ENCODE measurements around the gene PCGF1.
"Not testable (repeated sequence)": the region's sequence is repeated elsewhere in the genome, so short reads cannot be mapped to it uniquely, and the experiment has no call there.

PCGF1 gene

GRCh38 chr2:74499940-74500577, 7.4 kb downstream of the PCGF1 start:
- DNase-seq (ENCODE audit: low read depth, low spot score): no peak

GRCh38 chr2:74499267-74499939, 8.1 kb downstream of the PCGF1 start, which contains the start of gene LBX2:
LBX2 (minus strand) TSS chr2:74499603; CDS start chr2:74499537, 66 bp downstream.
- no peak for DNase-seq (ENCODE audit: low read depth, low spot score)

GRCh38 chr2:74498500-74499266, 8.8 kb downstream of the PCGF1 start:
- no peak for DNase-seq (ENCODE audit: low read depth, low spot score)

- no peak for DNase-seq (ENCODE audit: low read depth, low spot score)
Measured at GRCh38 chr2:74497777-74498499, 9.6 kb downstream of the PCGF1 start.

DNA sequence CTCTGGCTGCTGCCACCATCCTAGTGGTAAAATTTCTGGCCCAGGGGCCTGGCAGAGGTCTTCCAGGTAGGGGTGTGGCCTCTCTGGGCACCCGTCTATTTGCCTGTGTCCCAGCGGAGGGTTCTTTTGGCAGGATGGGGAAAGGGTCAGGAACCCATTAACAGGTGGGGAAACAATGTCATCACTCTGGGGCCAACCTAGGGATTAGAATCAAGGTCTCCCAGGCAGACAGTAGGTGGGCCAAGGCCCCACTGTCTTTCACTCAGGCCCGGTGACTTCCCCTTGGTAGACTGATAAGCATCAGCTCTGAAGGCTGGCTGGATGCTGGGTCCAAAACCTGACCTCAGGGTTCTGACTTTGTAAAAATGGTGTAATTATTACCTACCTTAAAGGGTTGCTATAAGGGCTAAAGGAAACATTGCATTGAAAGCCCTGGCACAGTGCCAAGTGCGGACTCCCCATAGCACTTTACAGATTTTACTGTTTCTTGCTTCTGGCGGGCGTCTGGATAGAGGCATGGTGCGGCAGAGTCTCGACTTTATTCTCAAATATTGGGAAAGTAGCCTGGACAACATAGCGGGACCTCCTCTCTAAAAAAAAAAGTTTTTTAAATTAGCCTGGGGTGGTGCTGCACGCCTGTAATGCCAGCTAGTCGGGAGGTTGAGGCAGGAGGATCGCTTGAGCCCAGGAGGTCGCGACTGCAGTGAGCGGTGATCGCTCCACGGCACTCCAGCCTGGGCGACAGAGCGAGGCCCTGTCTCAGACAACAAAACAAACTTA, 10.3 kb downstream of the PCGF1 start:
- DNase-seq (ENCODE audit: low read depth, low spot score): no peak

DNA sequence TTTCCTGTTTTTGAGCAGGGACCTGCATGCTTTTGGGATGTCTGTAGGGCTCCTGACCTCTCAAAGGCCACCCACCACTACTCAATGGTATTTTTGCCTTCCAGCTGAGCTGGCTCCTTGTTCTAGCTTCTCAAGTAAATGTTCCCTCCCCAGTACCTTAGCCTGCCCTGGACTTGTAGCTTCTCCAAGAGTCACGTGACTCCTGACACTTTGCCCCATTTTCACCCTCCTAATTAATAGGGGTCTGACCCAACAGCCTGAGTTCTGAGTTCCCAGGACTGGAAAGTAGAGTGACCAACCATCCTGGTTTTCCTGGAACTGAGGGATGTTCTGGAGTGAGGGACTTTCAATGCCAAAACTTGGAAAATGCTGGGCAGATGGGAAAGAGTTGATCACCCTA, 12.1 kb downstream of the PCGF1 start:
- DNase-seq (ENCODE audit: low read depth, low spot score): no peak

DNA sequence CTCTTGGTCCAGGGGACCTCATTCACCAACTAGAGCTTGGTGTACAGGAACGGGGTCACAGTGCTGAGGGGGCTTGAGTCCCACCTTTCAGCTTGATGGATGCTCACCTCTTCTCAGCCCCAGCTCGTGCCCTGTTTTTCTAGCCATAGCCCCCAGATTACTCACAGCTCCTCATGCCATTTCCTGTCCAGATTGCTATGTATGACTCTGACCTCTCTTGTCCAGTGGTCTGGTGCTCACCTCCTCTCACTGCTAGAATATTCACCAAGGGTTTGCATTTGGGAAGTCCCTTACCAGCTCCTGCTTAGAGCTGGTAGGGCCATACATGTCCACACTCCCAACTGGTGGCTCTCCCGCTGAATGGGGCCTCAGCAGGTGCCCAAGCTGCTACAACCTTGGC, 13.9 kb downstream of the PCGF1 start:
- no peak for DNase-seq (ENCODE audit: low read depth, low spot score)

DNA sequence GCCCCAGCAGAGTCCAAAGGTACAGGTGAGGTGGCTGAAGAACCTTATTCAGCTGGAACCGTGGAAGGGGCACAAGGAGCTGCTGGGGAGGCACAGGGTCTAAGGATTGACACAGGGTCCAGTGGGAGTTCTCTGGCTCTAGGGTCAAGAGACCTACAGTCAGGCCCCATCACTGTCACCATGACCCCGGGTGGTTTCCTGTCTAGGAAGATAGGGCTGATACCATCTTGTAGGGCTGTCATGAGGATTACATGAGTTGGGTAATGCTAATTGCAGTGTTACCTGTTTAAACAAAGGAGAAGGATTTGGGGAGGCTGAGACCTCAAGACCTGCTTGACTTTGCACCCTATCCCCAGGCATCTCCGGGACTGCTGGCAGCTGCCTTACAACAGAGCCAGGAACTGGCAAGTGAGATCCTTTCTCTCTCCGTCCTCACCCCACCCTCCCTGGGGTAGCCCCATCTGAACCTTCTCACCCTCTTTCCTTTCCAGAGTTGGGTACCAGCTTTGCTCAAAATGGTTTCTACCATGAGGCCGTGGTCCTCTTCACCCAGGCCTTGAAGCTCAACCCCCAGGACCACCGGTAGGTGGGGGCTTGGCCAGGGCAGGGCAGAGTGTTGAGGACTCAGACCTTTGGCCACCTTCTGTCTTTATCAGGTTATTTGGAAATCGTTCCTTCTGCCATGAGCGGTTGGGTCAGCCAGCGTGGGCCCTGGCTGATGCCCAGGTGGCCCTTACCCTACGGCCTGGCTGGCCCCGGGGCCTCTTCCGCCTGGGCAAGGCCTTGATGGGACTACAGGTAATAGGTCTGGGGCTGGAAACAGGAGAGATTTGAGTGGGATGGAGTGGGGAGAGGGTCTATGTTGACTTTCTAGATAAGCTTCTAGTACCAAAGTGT, 15.6 kb downstream of the PCGF1 start:
- DNase-seq (ENCODE audit: low read depth, low spot score): no peak

DNA sequence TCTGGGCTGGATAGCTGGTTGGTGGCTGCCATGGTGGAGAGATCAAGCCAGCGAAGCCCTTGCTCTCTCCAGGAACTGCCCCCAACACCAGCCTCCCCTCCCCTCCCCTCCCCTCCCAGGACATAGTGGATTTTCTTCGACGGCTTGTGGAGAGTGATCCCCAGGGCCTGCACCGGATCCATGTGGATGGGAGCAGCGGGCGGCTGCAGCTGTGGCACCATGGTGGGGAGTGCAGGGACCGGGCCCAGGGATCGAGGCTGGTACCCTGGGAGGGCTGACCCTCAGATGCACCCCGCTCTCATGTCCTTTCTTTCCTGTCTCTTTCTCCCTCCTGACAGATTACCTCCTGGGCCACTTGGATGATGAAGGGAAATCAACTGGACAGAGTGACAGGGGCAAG, 17.6 kb downstream of the PCGF1 start:
- DNase-seq (ENCODE audit: low read depth, low spot score): no peak

GRCh38 chr2:74488643-74489481, 18.6 kb downstream of the PCGF1 start:
- DNase-seq (ENCODE audit: low read depth, low spot score): no peak

DNA sequence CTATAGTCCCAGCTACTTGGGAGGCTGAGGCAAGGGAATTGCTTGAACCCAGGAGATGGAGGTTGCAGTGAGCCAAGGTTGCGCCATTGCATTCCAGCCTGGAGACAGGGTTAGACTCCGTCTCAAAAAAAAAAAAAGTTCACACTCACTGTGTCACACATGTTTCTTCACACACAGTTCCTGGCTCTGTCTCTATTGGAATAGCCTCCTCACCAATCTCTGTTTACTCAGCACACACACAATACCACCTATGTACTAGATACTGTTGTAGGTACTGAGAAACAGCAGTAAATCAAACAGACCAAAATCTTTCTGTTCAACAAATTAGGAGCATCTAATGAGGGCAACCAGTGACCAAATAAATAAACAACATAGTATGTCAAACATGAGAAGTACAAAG, 21.4 kb downstream of the PCGF1 start:
- no peak for DNase-seq (ENCODE audit: low read depth, low spot score)

DNA sequence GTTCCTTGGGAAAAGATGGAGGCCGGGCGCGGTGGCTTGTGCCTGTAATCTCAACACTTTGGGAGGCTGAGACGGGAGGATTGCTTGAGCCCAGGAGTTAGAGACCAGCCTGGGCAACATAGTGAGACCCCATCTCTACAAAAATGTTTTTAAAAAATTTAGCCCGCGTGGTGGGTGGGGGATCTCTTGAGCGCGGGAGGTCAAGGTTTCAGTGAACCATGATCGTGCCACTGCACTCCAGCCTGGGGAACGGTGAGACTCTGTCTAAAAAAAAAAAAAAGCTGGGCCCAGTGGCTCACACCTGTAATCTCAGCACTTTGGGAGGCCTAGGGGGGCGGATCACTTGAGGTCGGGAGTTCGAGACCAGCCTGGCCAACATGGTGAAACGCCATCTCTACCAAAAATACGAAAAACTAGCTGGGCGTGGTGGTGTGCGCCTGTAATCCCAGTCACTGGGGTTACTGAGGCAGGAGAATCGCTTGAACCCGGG, 23.8 kb downstream of the PCGF1 start:
- DNase-seq (ENCODE audit: low read depth, low spot score): not testable (repeated sequence)

- peak; percentile 88 for DNase-seq (ENCODE audit: low read depth, low spot score)
Measured at GRCh38 chr2:74482801-74483674, 24.5 kb downstream of the PCGF1 start, which contains the start of the genes CCDC142 and TTC31. CCDC142 (minus strand) TSS chr2:74482998; CDS start chr2:74482837, 161 bp downstream. TTC31 (plus strand) TSS chr2:74483081; CDS start chr2:74483096, 15 bp downstream.

- no peak for DNase-seq (ENCODE audit: low read depth, low spot score)
Measured at GRCh38 chr2:74481961-74482800, 25.3 kb downstream of the PCGF1 start.

DNA sequence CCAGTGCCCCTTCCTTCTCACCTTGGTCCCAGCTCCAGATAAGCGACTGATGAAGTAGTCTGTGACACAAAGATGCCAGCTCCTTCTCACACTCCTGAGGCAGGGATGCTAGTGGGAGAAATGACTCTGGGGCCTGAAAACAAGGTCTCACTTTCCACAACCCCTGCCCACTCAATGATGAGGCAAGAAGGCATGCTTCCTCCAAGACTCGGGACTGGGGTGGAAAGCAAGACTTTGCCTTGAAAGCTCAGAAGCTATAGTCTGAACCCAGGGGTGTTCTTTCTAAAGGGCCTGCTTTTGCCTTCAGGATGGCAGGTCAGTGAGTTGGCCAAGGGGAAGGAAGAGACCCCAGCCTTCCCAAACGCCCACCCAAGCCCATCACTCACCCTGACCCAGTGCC, 26.1 kb downstream of the PCGF1 start:
- DNase-seq (ENCODE audit: low read depth, low spot score): no peak

- no peak for DNase-seq (ENCODE audit: low read depth, low spot score)
Measured at GRCh38 chr2:74474899-74475298, 32.6 kb downstream of the PCGF1 start.

GRCh38 chr2:74474481-74474880, 33.0 kb downstream of the PCGF1 start:
- DNase-seq (ENCODE audit: low read depth, low spot score): no peak
